HCEC 1CT (cell line): ENCODE data around the gene RPP30.

Experiments
- DNase-seq: peaks from one replicate; pipeline ENCODE4 v3.0.0-alpha.2; 2017

The RPP30 gene

GRCh38 chr10:90871766-90872647 lies at the start of gene RPP30:
TSS of gene RPP30 (plus strand) at chr10:90871974. CDS start at chr10:90871987, 13 bp downstream.
- DNase-seq, result peak; percentile 86

- no peak for DNase-seq
Measured at GRCh38 chr10:90822508-90822907, 49.3 kb upstream of the RPP30 start.

- DNase-seq, result no peak
Measured at GRCh38 chr10:90832111-90832510, 39.7 kb upstream of the RPP30 start.

- DNase-seq, result no peak
Measured at GRCh38 chr10:90834326-90834725, 37.4 kb upstream of the RPP30 start.

- no peak for DNase-seq
Measured at GRCh38 chr10:90837486-90837885, 34.3 kb upstream of the RPP30 start.

- no peak for DNase-seq
Measured at GRCh38 chr10:90842725-90843124, 29.0 kb upstream of the RPP30 start.

- DNase-seq, result no peak
Measured at GRCh38 chr10:90845726-90846125, 26.0 kb upstream of the RPP30 start.

- peak; percentile 27 for DNase-seq
Measured at GRCh38 chr10:90846746-90847145, 25.0 kb upstream of the RPP30 start.

- DNase-seq, result peak; percentile 67
Measured at GRCh38 chr10:90847436-90847835, 24.3 kb upstream of the RPP30 start.

- DNase-seq, result peak; percentile 81
Measured at GRCh38 chr10:90849956-90850749, 21.6 kb upstream of the RPP30 start.

- no peak for DNase-seq
Measured at GRCh38 chr10:90855126-90855525, 16.6 kb upstream of the RPP30 start.

- DNase-seq, result peak; percentile 49
Measured at GRCh38 chr10:90856261-90856660, 15.5 kb upstream of the RPP30 start.

- DNase-seq, result peak; percentile 29
Measured at GRCh38 chr10:90856964-90857634, 14.7 kb upstream of the RPP30 start.

- DNase-seq, result peak; percentile 58
Measured at GRCh38 chr10:90857635-90858460, 13.9 kb upstream of the RPP30 start, which contains the start of gene HTR7. TSS of gene HTR7 (minus strand) at chr10:90858039. CDS start at chr10:90857671, 368 bp downstream.

GRCh38 chr10:90858461-90858968 lies 13.3 kb upstream of the RPP30 start:
- DNase-seq, result no peak

- peak; percentile 87 for DNase-seq
Measured at GRCh38 chr10:90859321-90859751, 12.4 kb upstream of the RPP30 start.

GRCh38 chr10:90860790-90861189 lies 11.0 kb upstream of the RPP30 start:
- no peak for DNase-seq

GRCh38 chr10:90862908-90863514 lies 8.8 kb upstream of the RPP30 start:
- DNase-seq, result peak; percentile 58

GRCh38 chr10:90865401-90865800 lies 6.4 kb upstream of the RPP30 start:
- peak; percentile 43 for DNase-seq

- DNase-seq, result no peak
Measured at GRCh38 chr10:90866050-90866598, 5.7 kb upstream of the RPP30 start.

- DNase-seq, result peak; percentile 69
Measured at GRCh38 chr10:90871279-90871765, 452 bp upstream of the RPP30 start.
